MCF 10A (cell line): ENCODE results near the gene NEK1. TPM values are rescaled to one million over a fixed set of nuclear protein-coding genes. Genes with fewer than 3 reads are reported as not detected.

ENCODE experiments used
- BruUV-seq: library from RNA; stranded (reverse); fragments of 400-500 nt; replicated peaks from 2 replicates; lab custom pipeline; 2021; lab: Mats Ljungman, UMichigan
- CTCF ChIA-PET: fragments of 300-600 bp; sonication (Branson Sonifier 250); formaldehyde crosslinking; extraction: SDS; loops from one replicate; lab custom pipeline; 2021; ENCODE audit warnings: antibody characterized with exemption, inconsistent platforms; lab: Yijun Ruan, JAX
- POLR2A ChIA-PET: fragments of 300-600, 350-650 bp; sonication (Branson Sonifier 250); formaldehyde crosslinking; extraction: SDS; loops from one replicate; lab custom pipeline; 2020; ENCODE audit warnings: antibody characterized with exemption, inconsistent platforms; lab: Yijun Ruan, JAX
- DNase-seq: peaks from one replicate; pipeline ENCODE4 v3.0.0-alpha.2; 2018; ENCODE audit not compliant: unreplicated experiment
- H3K27ac Mint-ChIP-seq: one replicate; pipeline ENCODE4 v1.8.0; 2022; ENCODE audit warnings: mild to moderate bottlenecking, low read depth, mixed read lengths; ENCODE audit not compliant: unreplicated experiment
- H3K27me3 Mint-ChIP-seq: one replicate; pipeline ENCODE4 v1.8.0; 2022; ENCODE audit warnings: mixed read lengths; ENCODE audit not compliant: insufficient read depth, unreplicated experiment
- H3K36me3 Mint-ChIP-seq: one replicate; pipeline ENCODE4 v1.8.0; 2022; ENCODE audit warnings: mild to moderate bottlenecking, moderate library complexity, mixed read lengths; ENCODE audit not compliant: insufficient read depth, unreplicated experiment
- H3K4me1 Mint-ChIP-seq: one replicate; pipeline ENCODE4 v1.8.0; 2022; ENCODE audit warnings: mixed read lengths; ENCODE audit not compliant: insufficient read depth, unreplicated experiment
- H3K4me3 Mint-ChIP-seq: one replicate; pipeline ENCODE4 v1.8.0; 2022; ENCODE audit warnings: mild to moderate bottlenecking, moderate library complexity, mixed read lengths; ENCODE audit not compliant: unreplicated experiment
- H3K9me3 Mint-ChIP-seq: one replicate; pipeline ENCODE4 v1.8.0; 2022; ENCODE audit warnings: mixed read lengths; ENCODE audit not compliant: unreplicated experiment
- CTCF ChIP-seq: fragments of 200-600 bp; IDR thresholded peaks from one replicate; pipeline ENCODE4 v1.8.0; 2022; ENCODE audit warnings: antibody characterized with exemption, mild to moderate bottlenecking; ENCODE audit not compliant: unreplicated experiment
- intact Hi-C: fragments of 100-400 bp; cut with micrococcal nuclease; formaldehyde crosslinking; loops from 2 replicates; pipeline ENCODE4 v1.14.1; 2022
- total RNA-seq: library from RNA; stranded (reverse); gene quantifications from 2 replicates; pipeline ENCODE4 v1.2.3, GENCODE V29; 2022

NEK1 gene
- total RNA-seq, 1 experiment from 2014 or later, result 15.5 TPM

DNA sequence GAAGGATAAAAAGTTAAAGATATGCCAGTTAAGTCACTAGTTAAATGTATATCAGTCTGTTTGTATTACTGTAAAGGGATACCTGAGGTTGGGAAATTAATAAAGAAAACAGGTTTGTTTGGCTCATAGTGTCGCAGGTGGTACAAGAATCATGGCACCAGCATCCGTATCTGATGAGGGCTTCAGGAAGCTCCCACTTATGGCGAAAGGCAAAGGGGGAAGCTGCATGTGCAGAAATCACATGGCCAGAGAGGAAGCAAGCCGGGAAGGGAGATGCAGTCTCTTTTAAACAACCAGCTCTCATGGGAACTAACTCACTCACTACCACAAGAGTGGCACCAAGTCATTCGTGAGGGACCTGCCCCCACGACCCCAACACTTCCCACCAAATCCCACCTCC is 249.8 kb downstream of the NEK1 start:
- Mint-ChIP-seq H3K27me3 (no peaks in the 10 kb centered on the region), H3K4me3 (no peak overlapping the region), H3K4me1 (no peaks in the 10 kb centered on the region), H3K9me3 (peaks cover 11% of the 10 kb centered on the region), H3K36me3 (peaks cover 6% of the 10 kb centered on the region), H3K27ac (peak overlapping the region; percentile 47)
- intact Hi-C loops, result no loop called here
- no peak for TF ChIP-seq CTCF
- POLR2A ChIA-PET, result interaction anchor here (0.6 kb wide), 1 partner anchor 241 kb away, joined by 5 read pairs; no protein-coding TSS in a partner anchor
- CTCF ChIA-PET, result interaction anchor here (0.9 kb wide), 2 partner anchors 9 to 21 kb away, joined by 4 read pairs; no protein-coding TSS in a partner anchor
- BruUV-seq, result no TSS peak
- no peak for DNase-seq

- intact Hi-C loops, result no loop called here
These were observed 250.6 kb downstream of the NEK1 start for GRCh38 chr4:169361756-169362155.

DNA sequence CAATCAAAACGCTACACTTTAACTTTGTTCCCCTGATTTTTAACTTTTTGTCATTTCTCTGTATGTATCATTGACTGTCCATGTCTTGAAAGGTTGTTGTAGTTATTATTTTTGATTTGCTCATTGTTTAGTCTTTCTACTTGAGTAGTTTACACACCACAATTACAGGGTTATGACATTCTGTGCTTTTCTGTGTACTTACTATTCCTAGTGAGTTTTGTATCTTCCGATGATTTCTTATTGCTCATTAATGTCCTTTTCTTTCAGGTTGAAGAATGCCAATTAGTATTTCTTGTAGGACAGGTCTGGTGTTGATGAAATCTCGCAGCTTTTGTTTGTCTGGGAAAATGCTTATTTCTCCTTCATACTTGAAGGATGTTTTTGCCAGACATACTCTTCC is 252.4 kb downstream of the NEK1 start:
- intact Hi-C loops, result no loop called here
- Mint-ChIP-seq H3K27me3 (no peaks in the 10 kb centered on the region), H3K27ac (no peak overlapping the region), H3K9me3 (no peaks in the 10 kb centered on the region), H3K4me3 (no peak overlapping the region), H3K4me1 (no peaks in the 10 kb centered on the region), H3K36me3 (peaks cover 6% of the 10 kb centered on the region)
- BruUV-seq, result no TSS peak
- ChIA-PET CTCF (no interaction called here), POLR2A (no interaction called here)
- TF ChIP-seq CTCF, result no peak
- DNase-seq, result no peak

More at GRCh38 chr4:169361756-169362155, 250.6 kb downstream of the NEK1 start:
- Mint-ChIP-seq H3K4me1 (no peaks in the 10 kb centered on the region), H3K4me3 (no peak overlapping the region), H3K27me3 (no peaks in the 10 kb centered on the region), H3K9me3 (peaks cover 9% of the 10 kb centered on the region), H3K36me3 (peaks cover 6% of the 10 kb centered on the region), H3K27ac (no peak overlapping the region)
- ChIA-PET POLR2A (interaction anchor here (0.8 to 0.9 kb wide), 2 partner anchors 14 to 47 kb away, joined by 3 to 4 read pairs; no protein-coding TSS in a partner anchor), CTCF (no interaction called here)
- BruUV-seq, result no TSS peak
- no peak for DNase-seq
- TF ChIP-seq CTCF, result no peak

DNA sequence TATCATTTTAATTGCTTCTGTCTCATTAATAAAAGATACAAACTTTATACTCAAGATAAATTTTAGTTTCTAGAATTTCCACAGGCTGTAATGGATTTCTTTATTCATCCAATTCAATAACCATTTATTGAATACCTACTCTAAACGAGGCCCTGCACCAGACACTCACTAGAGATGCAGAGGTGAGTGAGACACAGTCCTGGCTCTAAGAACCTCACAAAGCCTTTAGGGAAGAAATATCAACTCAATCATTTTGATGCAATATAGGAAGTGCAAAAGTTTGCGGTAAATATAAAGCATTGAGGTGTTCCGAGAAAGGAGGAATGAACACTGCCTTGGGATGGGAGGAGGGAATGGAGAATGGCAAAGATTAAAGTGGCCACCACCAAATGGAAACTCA is 260.0 kb downstream of the NEK1 start:
- intact Hi-C loops, result no loop called here
- Mint-ChIP-seq H3K4me3 (no peak overlapping the region), H3K9me3 (peaks cover 8% of the 10 kb centered on the region), H3K36me3 (no peaks in the 10 kb centered on the region), H3K27ac (no peak overlapping the region), H3K27me3 (no peaks in the 10 kb centered on the region), H3K4me1 (no peaks in the 10 kb centered on the region)
- DNase-seq, result no peak
- ChIA-PET POLR2A (interaction anchor here (0.7 kb wide), 1 partner anchor 17 kb away, joined by 3 read pairs; no protein-coding TSS in a partner anchor), CTCF (no interaction called here)
- TF ChIP-seq CTCF, result no peak
- BruUV-seq, result no TSS peak
